Measurements from ENCODE around the gene ASF1A. TPM values are rescaled to one million over a fixed set of nuclear protein-coding genes. Genes with fewer than 3 reads are reported as not detected.

ASF1A gene
- total RNA-seq, 2 donors from 2014 or later = 11.3 to 27.3 TPM

GRCh38 chr6:118871331-118871730 is 22.6 kb upstream of the ASF1A start:
- Mint-ChIP-seq H3K27me3 (no peaks in the 10 kb centered on the region), H3K9me3 (peaks cover 7% of the 10 kb centered on the region), H3K27ac (no peak overlapping the region), H3K36me3 (ENCODE audit: low read depth) (peaks cover 7% of the 10 kb centered on the region), H3K4me1 (peaks cover 27% of the 10 kb centered on the region), H3K4me3 (no peak overlapping the region)
- ATAC-seq (replicated peaks) = no peak

- Mint-ChIP-seq H3K36me3 (ENCODE audit: low read depth) (peaks cover 7% of the 10 kb centered on the region), H3K27me3 (no peaks in the 10 kb centered on the region), H3K9me3 (peaks cover 4% of the 10 kb centered on the region), H3K4me1 (peaks cover 27% of the 10 kb centered on the region), H3K27ac (no peak overlapping the region), H3K4me3 (no peak overlapping the region)
- ATAC-seq (replicated peaks) = no peak
Measured at GRCh38 chr6:118872318-118872717, 21.6 kb upstream of the ASF1A start.

- no peaks in the 10 kb centered on the region for H3K27me3 Mint-ChIP-seq
- H3K27ac Mint-ChIP-seq = no peak overlapping the region
- peaks cover 27% of the 10 kb centered on the region for H3K4me1 Mint-ChIP-seq
- H3K4me3 Mint-ChIP-seq = no peak overlapping the region
- ATAC-seq (replicated peaks) = no peak
- peaks cover 7% of the 10 kb centered on the region for H3K36me3 Mint-ChIP-seq (ENCODE audit: low read depth)
- H3K9me3 Mint-ChIP-seq = peaks cover 4% of the 10 kb centered on the region
Measured at GRCh38 chr6:118872726-118873125, 21.2 kb upstream of the ASF1A start.

GRCh38 chr6:118873239-118873638 is 20.7 kb upstream of the ASF1A start:
- H3K4me3 Mint-ChIP-seq = no peak overlapping the region
- peaks cover 4% of the 10 kb centered on the region for H3K9me3 Mint-ChIP-seq
- H3K4me1 Mint-ChIP-seq = peaks cover 27% of the 10 kb centered on the region
- H3K36me3 Mint-ChIP-seq (ENCODE audit: low read depth) = peaks cover 7% of the 10 kb centered on the region
- H3K27me3 Mint-ChIP-seq = no peaks in the 10 kb centered on the region
- no peak for ATAC-seq (replicated peaks)
- H3K27ac Mint-ChIP-seq = no peak overlapping the region

- Mint-ChIP-seq H3K9me3 (peaks cover 4% of the 10 kb centered on the region), H3K27me3 (no peaks in the 10 kb centered on the region), H3K36me3 (ENCODE audit: low read depth) (peaks cover 7% of the 10 kb centered on the region), H3K4me3 (no peak overlapping the region), H3K4me1 (peaks cover 17% of the 10 kb centered on the region), H3K27ac (no peak overlapping the region)
- ATAC-seq (replicated peaks) = no peak
Measured at GRCh38 chr6:118875672-118876071, 18.3 kb upstream of the ASF1A start.

GRCh38 chr6:118876198-118876597 is 17.8 kb upstream of the ASF1A start:
- Mint-ChIP-seq H3K9me3 (peaks cover 4% of the 10 kb centered on the region), H3K36me3 (ENCODE audit: low read depth) (peaks cover 4% of the 10 kb centered on the region), H3K4me3 (no peak overlapping the region), H3K27ac (no peak overlapping the region), H3K4me1 (peaks cover 19% of the 10 kb centered on the region), H3K27me3 (no peaks in the 10 kb centered on the region)
- ATAC-seq (replicated peaks) = no peak

- Mint-ChIP-seq H3K36me3 (ENCODE audit: low read depth) (no peaks in the 10 kb centered on the region), H3K9me3 (peaks cover 4% of the 10 kb centered on the region), H3K27me3 (no peaks in the 10 kb centered on the region), H3K4me1 (peaks cover 16% of the 10 kb centered on the region), H3K27ac (no peak overlapping the region), H3K4me3 (no peak overlapping the region)
- no peak for ATAC-seq (replicated peaks)
Measured at GRCh38 chr6:118876814-118877213, 17.1 kb upstream of the ASF1A start.

- peaks cover 19% of the 10 kb centered on the region for H3K4me1 Mint-ChIP-seq
- H3K9me3 Mint-ChIP-seq = peaks cover 4% of the 10 kb centered on the region
- no peak overlapping the region for H3K27ac Mint-ChIP-seq
- H3K36me3 Mint-ChIP-seq (ENCODE audit: low read depth) = no peaks in the 10 kb centered on the region
- H3K4me3 Mint-ChIP-seq = no peak overlapping the region
- H3K27me3 Mint-ChIP-seq = no peaks in the 10 kb centered on the region
- ATAC-seq (replicated peaks) = no peak
Measured at GRCh38 chr6:118877806-118878205, 16.1 kb upstream of the ASF1A start.

- H3K36me3 Mint-ChIP-seq (ENCODE audit: low read depth) = no peaks in the 10 kb centered on the region
- ATAC-seq (replicated peaks) = no peak
- peak overlapping the region; percentile 43 for H3K27ac Mint-ChIP-seq
- no peaks in the 10 kb centered on the region for H3K27me3 Mint-ChIP-seq
- peak overlapping the region; percentile 39 for H3K4me3 Mint-ChIP-seq
- peaks cover 41% of the 10 kb centered on the region for H3K4me1 Mint-ChIP-seq
- peaks cover 4% of the 10 kb centered on the region for H3K9me3 Mint-ChIP-seq
Measured at GRCh38 chr6:118881440-118882313, 12.3 kb upstream of the ASF1A start.

GRCh38 chr6:118882314-118882905 is 11.5 kb upstream of the ASF1A start:
- H3K9me3 Mint-ChIP-seq = peaks cover 4% of the 10 kb centered on the region
- no peak for ATAC-seq (replicated peaks)
- no peaks in the 10 kb centered on the region for H3K36me3 Mint-ChIP-seq (ENCODE audit: low read depth)
- H3K27ac Mint-ChIP-seq = peak overlapping the region; percentile 43
- H3K4me3 Mint-ChIP-seq = peak overlapping the region; percentile 39
- no peaks in the 10 kb centered on the region for H3K27me3 Mint-ChIP-seq
- peaks cover 48% of the 10 kb centered on the region for H3K4me1 Mint-ChIP-seq

GRCh38 chr6:118886641-118887040 is 7.3 kb upstream of the ASF1A start:
- Mint-ChIP-seq H3K9me3 (no peaks in the 10 kb centered on the region), H3K27me3 (no peaks in the 10 kb centered on the region), H3K27ac (peak overlapping the region; percentile 33), H3K36me3 (ENCODE audit: low read depth) (no peaks in the 10 kb centered on the region), H3K4me3 (peak overlapping the region; percentile 55), H3K4me1 (peaks cover 66% of the 10 kb centered on the region)
- no peak for ATAC-seq (replicated peaks)

GRCh38 chr6:118889163-118889562 is 4.8 kb upstream of the ASF1A start:
- Mint-ChIP-seq H3K9me3 (no peaks in the 10 kb centered on the region), H3K4me1 (peaks cover 63% of the 10 kb centered on the region), H3K27me3 (no peaks in the 10 kb centered on the region), H3K36me3 (ENCODE audit: low read depth) (peaks cover 10% of the 10 kb centered on the region), H3K27ac (peak overlapping the region; percentile 86), H3K4me3 (peak overlapping the region; percentile 98)
- no peak for ATAC-seq (replicated peaks)

- peaks cover 12% of the 10 kb centered on the region for H3K36me3 Mint-ChIP-seq (ENCODE audit: low read depth)
- H3K4me3 Mint-ChIP-seq = peak overlapping the region; percentile 98
- peaks cover 49% of the 10 kb centered on the region for H3K4me1 Mint-ChIP-seq
- no peak for ATAC-seq (replicated peaks)
- no peaks in the 10 kb centered on the region for H3K9me3 Mint-ChIP-seq
- H3K27me3 Mint-ChIP-seq = no peaks in the 10 kb centered on the region
- H3K27ac Mint-ChIP-seq = peak overlapping the region; percentile 98
Measured at GRCh38 chr6:118890997-118891790, 2.8 kb upstream of the ASF1A start.

GRCh38 chr6:118892355-118892991 is 1.5 kb upstream of the ASF1A start:
- Mint-ChIP-seq H3K4me1 (peaks cover 40% of the 10 kb centered on the region), H3K36me3 (ENCODE audit: low read depth) (peaks cover 13% of the 10 kb centered on the region), H3K27me3 (no peaks in the 10 kb centered on the region), H3K9me3 (no peaks in the 10 kb centered on the region), H3K27ac (peak overlapping the region; percentile 98), H3K4me3 (peak overlapping the region; percentile 98)
- no peak for ATAC-seq (replicated peaks)

Measured in activated T-helper 17 cell treated with anti-CD3 and anti-CD28 coated beads, Interleukin-2, amount 50 U/mL, for 72 hours (primary cell).